ENCODE data around the gene NDUFS8.

DNA sequence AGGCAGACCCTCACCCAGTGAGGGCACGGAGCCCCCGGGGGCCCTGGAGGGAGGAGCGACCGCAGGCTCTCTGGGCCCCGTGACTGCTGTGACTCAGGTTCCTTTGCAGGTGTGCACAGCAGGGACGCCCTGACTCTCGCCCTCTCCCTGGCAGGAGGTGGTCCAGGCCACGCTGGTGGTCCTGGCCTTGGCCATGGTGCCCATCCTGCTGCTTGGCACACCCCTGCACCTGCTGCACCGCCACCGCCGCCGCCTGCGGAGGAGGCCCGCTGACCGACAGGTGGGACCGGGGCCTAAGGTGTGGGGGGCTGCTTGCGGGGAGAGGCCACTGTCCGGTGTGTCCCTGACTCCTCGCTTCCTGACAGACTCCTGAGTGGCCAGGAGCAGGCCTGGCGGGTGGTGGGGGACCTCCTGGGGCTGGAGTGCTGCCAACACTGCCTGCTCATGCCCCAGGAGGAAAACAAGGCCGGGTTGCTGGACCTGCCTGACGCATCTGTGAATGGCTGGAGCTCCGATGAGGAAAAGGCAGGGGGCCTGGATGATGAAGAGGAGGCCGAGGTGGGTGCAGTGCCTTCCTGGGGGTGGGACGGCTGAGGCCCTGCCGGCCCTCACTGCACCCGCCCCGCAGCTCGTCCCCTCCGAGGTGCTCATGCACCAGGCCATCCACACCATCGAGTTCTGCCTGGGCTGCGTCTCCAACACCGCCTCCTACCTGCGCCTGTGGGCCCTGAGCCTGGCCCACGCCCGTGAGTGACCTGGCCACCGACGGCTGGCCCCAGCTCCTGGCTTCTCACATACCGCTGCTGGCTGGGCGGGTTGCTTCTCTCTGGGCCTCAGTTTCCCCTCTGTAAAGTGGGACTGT lies 19.3 kb downstream of the NDUFS8 start:
- TF ChIP-seq, protein P1, sequence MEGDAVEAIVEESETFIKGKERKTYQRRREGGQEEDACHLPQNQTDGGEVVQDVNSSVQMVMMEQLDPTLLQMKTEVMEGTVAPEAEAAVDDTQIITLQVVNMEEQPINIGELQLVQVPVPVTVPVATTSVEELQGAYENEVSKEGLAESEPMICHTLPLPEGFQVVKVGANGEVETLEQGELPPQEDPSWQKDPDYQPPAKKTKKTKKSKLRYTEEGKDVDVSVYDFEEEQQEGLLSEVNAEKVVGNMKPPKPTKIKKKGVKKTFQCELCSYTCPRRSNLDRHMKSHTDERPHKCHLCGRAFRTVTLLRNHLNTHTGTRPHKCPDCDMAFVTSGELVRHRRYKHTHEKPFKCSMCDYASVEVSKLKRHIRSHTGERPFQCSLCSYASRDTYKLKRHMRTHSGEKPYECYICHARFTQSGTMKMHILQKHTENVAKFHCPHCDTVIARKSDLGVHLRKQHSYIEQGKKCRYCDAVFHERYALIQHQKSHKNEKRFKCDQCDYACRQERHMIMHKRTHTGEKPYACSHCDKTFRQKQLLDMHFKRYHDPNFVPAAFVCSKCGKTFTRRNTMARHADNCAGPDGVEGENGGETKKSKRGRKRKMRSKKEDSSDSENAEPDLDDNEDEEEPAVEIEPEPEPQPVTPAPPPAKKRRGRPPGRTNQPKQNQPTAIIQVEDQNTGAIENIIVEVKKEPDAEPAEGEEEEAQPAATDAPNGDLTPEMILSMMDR (IDR thresholded peaks at IDR 0.05), result no peak
- TF ChIP-seq POLR2A (IDR thresholded peaks at IDR 0.05), result no peak

Measured in testis (tissue), 2 donors.